Breast epithelium (tissue), 3 donors: Measurements from ENCODE around the gene SPATS2.

ENCODE experiments used
- POLR2A ChIP-seq: fragments of 450-650 bp; IDR thresholded peaks from one replicate; pipeline ENCODE4 v1.6.1; 2016; ENCODE audit warnings: antibody characterized with exemption, mild to moderate bottlenecking, moderate library complexity
- TF ChIP-seq, protein P1 (sequence below), 3 donors: fragments of 450-650 bp; IDR thresholded peaks; one replicate each; pipeline ENCODE4 v1.5.1; 2016 to 2017; ENCODE audit warnings: antibody characterized with exemption in 3 of 3, mild to moderate bottlenecking in 3 of 3, moderate library complexity in 3 of 3

DNA sequence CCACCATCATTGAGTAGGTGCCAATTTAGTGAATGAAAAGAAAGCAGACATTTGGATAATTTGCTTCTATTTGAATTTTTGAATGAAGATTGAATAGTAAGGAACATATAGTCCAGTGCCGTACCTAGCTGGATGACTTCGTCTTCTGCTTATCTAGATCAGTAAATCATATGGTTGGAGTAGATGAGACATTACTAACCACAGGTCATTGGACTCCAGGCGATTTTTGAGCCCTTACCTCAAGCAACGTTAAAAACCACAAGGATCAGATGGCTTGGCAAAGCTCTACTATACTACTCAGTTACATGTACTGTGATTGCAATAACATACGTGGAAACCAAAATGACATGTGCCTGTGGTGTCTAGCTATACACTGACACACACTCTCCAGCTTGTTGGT, 1.7 kb upstream of the SPATS2 start:
- TF ChIP-seq, protein P1, sequence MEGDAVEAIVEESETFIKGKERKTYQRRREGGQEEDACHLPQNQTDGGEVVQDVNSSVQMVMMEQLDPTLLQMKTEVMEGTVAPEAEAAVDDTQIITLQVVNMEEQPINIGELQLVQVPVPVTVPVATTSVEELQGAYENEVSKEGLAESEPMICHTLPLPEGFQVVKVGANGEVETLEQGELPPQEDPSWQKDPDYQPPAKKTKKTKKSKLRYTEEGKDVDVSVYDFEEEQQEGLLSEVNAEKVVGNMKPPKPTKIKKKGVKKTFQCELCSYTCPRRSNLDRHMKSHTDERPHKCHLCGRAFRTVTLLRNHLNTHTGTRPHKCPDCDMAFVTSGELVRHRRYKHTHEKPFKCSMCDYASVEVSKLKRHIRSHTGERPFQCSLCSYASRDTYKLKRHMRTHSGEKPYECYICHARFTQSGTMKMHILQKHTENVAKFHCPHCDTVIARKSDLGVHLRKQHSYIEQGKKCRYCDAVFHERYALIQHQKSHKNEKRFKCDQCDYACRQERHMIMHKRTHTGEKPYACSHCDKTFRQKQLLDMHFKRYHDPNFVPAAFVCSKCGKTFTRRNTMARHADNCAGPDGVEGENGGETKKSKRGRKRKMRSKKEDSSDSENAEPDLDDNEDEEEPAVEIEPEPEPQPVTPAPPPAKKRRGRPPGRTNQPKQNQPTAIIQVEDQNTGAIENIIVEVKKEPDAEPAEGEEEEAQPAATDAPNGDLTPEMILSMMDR (IDR thresholded peaks at IDR 0.05): no peak
- no peak for TF ChIP-seq POLR2A
